ENCODE data around the gene PILRA. TPM values are rescaled to one million over a fixed set of nuclear protein-coding genes. Genes with fewer than 3 reads are reported as not detected.
"Not testable (repeated sequence)": the region's sequence is repeated elsewhere in the genome, so short reads cannot be mapped to it uniquely, and the experiment has no call there.

PILRA gene
- total RNA-seq, 1 donor from 2014 or later, result 8.3 TPM

GRCh38 chr7:100380196-100380595 lies 6.9 kb downstream of the PILRA start:
- no peak for DNase-seq (ENCODE audit: extremely low spot score in 2 of 2)
- H3K4me3 ChIP-seq, result no peak overlapping the region
- peaks cover 5% of the 10 kb centered on the region for H3K4me1 ChIP-seq
- no peak overlapping the region for H3K27ac ChIP-seq
- intact Hi-C loops (cut with DNase I), result no loop called here
- no peak for TF ChIP-seq CTCF (IDR thresholded peaks at IDR 0.05)
- TF ChIP-seq POLR2AphosphoS5 (IDR thresholded peaks at IDR 0.05; ENCODE audit: insufficient read depth in 1 of 2, low read depth in 1 of 2), result no peak
- TF ChIP-seq POLR2A (IDR thresholded peaks at IDR 0.05), result no peak
- no peaks in the 10 kb centered on the region for H3K9me3 ChIP-seq
- no peaks in the 10 kb centered on the region for H3K27me3 ChIP-seq
- H3K36me3 ChIP-seq, result no peaks in the 10 kb centered on the region

- DNase-seq (ENCODE audit: extremely low spot score in 2 of 2); H3K4me1 ChIP-seq; H3K36me3 ChIP-seq; intact Hi-C loops (cut with DNase I); H3K27ac ChIP-seq; H3K27me3 ChIP-seq; H3K4me3 ChIP-seq; H3K9me3 ChIP-seq: not testable (repeated sequence)
Measured at GRCh38 chr7:100381531-100382233, 8.4 kb downstream of the PILRA start.

GRCh38 chr7:100382234-100382853 lies 9.1 kb downstream of the PILRA start:
- H3K4me1 ChIP-seq; DNase-seq (ENCODE audit: extremely low spot score in 2 of 2); H3K9me3 ChIP-seq; H3K4me3 ChIP-seq; H3K27ac ChIP-seq; H3K36me3 ChIP-seq; H3K27me3 ChIP-seq; intact Hi-C loops (cut with DNase I): not testable (repeated sequence)

GRCh38 chr7:100384628-100385294 lies 11.5 kb downstream of the PILRA start:
- intact Hi-C loops (cut with DNase I), result no loop called here
- Histone ChIP-seq H3K27ac (no peak overlapping the region), H3K4me1 (no peaks in the 10 kb centered on the region), H3K9me3 (no peaks in the 10 kb centered on the region), H3K27me3 (no peaks in the 10 kb centered on the region), H3K4me3 (no peak overlapping the region), H3K36me3 (no peaks in the 10 kb centered on the region)
- DNase-seq (ENCODE audit: extremely low spot score in 2 of 2), result no peak
- no peak for TF ChIP-seq POLR2A (IDR thresholded peaks at IDR 0.05)
- TF ChIP-seq POLR2AphosphoS5 (IDR thresholded peaks at IDR 0.05; ENCODE audit: insufficient read depth in 1 of 2, low read depth in 1 of 2), result no peak
- no peak for TF ChIP-seq CTCF (IDR thresholded peaks at IDR 0.05)

GRCh38 chr7:100386940-100387339 lies 13.7 kb downstream of the PILRA start:
- Histone ChIP-seq H3K4me3 (no peak overlapping the region), H3K27ac (no peak overlapping the region), H3K36me3 (no peaks in the 10 kb centered on the region), H3K27me3 (no peaks in the 10 kb centered on the region), H3K4me1 (no peaks in the 10 kb centered on the region), H3K9me3 (no peaks in the 10 kb centered on the region)
- TF ChIP-seq CTCF (IDR thresholded peaks at IDR 0.05) (no peak), POLR2AphosphoS5 (IDR thresholded peaks at IDR 0.05; ENCODE audit: insufficient read depth in 1 of 2, low read depth in 1 of 2) (no peak), POLR2A (IDR thresholded peaks at IDR 0.05) (no peak)
- DNase-seq (ENCODE audit: extremely low spot score in 2 of 2), result no peak
- intact Hi-C loops (cut with DNase I), result no loop called here

- Histone ChIP-seq H3K4me1 (no peaks in the 10 kb centered on the region), H3K27me3 (no peaks in the 10 kb centered on the region), H3K4me3 (no peak overlapping the region), H3K36me3 (no peaks in the 10 kb centered on the region), H3K9me3 (no peaks in the 10 kb centered on the region), H3K27ac (no peak overlapping the region)
- no peak for TF ChIP-seq POLR2A (IDR thresholded peaks at IDR 0.05)
- no peak for TF ChIP-seq POLR2AphosphoS5 (IDR thresholded peaks at IDR 0.05; ENCODE audit: insufficient read depth in 1 of 2, low read depth in 1 of 2)
- TF ChIP-seq CTCF (IDR thresholded peaks at IDR 0.05), result no peak
- intact Hi-C loops (cut with DNase I), result no loop called here
- DNase-seq (ENCODE audit: extremely low spot score in 2 of 2), result no peak
Measured at GRCh38 chr7:100387695-100388094, 14.4 kb downstream of the PILRA start.

All from vagina (tissue), 2 donors.